GM21576 (cell line): ENCODE measurements around the gene SMIM33.
"Not testable (repeated sequence)": the region's sequence is repeated elsewhere in the genome, so short reads cannot be mapped to it uniquely, and the experiment has no call there.

Experiments
- ATAC-seq: cut with Tn5 transposase; IDR thresholded peaks from one replicate; pipeline ENCODE4 v1.9.1; 2021; ENCODE audit warnings: mild to moderate bottlenecking, moderate library complexity; ENCODE audit not compliant: unreplicated experiment

Gene SMIM33

DNA sequence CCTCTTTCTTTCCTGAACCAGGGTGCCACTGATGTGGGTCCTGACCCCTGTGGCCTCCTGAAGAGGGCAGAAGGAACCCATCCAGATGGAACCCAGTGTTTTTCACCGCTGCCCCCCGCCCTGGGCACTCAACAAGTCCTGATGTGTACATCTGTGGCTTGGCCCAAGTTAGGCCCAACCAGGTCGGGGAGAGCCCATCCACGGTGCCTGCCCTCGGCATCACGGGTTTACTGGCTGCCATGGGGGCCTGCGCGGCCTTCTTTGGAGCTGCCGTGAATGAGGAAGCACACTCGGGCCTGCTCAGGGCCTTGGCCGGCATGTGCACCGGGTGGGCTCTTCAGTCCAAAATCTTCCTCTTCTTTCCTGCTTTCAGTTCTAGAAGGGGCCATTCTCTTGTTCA is 14.0 kb upstream of the SMIM33 start:
- ATAC-seq = no peak

DNA sequence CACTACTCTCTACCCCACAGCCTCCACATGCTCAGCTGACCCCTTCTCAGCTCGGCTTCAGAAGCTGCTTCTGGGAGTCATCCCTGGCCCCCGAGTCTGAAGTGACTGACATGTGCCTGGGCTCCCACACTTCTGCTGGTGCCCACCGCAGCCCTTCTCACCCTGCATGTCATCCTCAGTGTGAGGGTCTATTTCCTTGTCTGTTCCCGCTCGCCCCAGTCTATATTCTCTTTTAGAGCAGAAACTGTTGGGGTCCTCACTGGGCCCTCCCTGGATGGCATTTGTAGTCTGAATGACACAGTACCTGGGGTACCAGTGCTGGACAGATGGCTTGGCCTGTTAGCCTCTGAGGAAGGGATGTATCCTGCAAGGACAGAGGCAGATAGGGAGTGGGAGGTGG is 13.6 kb upstream of the SMIM33 start:
- ATAC-seq = no peak

DNA sequence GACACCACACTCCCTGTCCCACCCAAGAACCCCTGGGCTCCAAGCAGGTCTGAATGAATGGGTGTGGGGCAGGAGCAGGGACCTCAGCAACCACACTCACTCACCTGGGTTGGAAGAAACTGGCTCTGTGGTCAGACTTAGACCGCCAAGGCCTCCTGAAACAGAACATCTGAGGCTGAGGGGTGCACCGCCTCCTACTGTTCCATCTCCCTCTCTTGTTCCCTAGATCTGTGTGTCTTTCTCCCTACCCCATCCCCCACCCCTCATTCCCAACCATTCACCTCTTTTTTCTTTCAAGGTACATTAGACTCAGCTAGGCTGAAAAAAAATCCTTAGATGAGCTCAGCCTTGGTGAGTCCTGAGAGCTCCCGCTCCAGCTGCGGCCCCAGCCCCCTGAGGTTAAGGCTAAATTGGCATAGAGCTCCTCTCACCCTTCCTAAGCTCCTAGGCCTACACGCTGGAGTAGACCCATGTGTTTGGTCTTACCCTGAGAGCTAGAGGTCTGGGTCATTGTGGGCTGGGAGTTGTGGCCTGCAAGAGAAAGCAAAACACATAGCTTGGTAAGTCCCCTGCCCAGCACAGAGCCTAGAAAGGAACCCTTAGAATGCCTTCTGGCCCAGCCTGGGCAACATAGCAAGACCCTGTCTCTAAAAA is 13.0 kb upstream of the SMIM33 start:
- ATAC-seq = no peak

DNA sequence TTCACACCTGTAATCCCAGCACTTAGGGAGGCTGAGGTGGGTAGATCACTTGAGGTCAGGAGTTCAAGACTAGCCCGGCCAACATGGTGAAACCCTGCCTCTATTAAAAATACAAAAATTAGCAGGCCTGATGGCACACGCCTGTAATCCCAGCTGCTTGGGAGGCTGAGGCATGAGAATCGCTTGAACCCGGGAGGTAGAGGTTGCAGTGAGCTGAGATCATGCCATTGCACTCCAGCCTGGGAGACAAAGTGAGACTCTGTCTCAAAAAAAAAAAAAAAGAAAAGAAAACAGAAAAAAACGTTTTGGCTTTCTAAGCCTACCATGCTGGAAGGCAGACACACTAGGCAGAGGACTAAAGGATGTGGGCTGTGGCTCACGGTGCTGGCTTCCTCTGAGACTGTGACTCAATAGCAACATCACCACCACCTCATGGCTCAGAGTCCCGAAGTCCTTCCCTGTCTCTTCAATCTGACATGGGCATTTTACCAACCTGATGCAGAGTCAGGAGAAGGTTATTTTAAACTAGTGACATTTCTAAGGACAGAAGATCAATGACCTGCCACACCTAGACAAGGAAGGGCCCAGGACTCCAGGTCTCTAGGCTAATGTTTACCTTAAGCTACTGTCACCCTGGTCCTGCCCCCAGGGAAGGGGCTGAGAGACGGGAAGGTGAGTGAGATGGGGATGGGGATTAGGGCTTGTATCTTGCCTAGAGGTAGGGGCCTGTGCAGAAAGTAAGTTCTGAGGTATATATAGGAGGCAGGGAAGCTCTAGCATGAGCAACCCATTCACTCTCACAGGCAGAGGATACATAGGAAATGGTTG is 12.0 kb upstream of the SMIM33 start:
- ATAC-seq = peak; percentile 67

DNA sequence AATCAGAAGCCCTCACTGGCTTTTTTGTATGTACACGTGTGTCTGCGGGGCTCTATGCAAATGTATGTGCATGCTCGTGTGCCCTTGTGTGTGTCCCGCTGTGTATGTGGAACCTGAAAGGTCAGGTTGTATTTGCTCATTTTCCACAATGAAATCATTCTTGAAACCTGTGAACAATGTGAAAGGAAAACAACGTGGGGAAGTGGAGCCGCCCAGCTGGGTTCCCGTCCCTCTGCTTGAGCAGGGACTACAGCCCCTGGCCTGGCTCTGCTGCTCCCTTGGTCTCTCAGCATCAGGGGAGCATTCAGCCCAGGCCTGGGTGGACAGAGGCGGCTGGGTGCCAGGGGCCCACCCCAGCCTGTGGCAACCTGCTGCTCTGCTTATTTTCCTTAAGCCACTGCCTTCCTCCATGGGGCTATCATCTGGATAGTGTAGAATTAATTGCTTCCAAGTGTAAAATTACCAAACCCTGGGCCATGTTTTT is 11.3 kb upstream of the SMIM33 start:
- peak; percentile 31 for ATAC-seq

DNA sequence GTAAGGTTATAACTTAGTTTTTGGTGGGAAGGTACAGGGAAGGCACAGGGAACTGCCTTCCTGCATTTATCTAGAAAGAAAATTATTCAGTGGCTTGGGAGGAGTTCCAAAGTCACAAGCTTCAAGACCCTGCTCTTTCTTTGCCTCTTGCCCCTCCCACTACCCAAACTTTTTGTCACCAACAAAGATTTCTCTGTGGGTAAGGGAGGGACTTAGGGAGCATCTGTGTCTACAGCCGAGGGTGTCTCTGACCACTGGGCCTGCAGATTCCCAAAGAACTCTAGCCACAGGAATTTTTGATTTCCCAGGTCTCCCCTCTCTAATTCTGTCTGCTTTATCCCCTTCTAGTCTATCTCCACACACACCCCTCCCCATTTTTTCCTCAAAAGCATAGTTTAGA is 10.3 kb upstream of the SMIM33 start:
- no peak for ATAC-seq

DNA sequence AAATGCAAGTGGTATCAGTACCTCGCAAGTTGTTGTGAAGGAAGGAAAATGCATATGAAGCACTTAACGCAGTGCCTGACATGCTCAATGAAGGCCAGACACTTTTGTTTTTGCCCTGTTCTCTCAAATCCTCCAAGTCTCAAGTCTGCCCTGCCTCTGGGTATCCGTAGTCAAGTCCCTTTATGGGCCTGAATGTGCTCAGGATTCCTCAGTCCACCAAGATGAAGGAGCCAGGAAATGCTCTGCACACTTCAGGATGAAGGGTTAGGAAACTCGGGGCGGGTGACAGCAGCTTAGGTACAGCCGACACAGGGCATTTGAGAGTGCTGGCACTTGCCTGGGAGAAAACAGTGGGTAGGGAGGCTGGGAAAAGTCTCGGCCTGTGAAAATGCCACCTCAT is 9.6 kb upstream of the SMIM33 start:
- ATAC-seq = no peak

DNA sequence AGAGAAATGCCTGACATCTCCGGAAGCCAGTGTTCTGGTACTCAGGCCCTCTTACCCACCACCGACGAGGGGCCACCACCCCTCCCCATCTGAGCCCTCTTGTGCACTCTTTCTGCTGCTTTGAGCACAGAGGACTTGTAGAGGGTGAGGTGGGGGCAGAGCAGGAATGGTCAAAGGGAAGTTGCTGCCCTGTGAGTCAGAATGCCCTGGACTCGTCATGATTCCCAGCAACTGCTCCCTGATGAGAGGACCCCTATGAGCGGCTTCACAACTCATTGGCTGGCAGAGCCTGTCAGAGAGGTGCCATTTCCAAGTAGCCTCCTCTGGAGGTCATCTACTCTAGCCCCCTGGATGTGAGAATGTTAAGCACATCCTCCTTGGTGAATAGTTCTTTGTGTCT is 9.1 kb upstream of the SMIM33 start:
- ATAC-seq = no peak

DNA sequence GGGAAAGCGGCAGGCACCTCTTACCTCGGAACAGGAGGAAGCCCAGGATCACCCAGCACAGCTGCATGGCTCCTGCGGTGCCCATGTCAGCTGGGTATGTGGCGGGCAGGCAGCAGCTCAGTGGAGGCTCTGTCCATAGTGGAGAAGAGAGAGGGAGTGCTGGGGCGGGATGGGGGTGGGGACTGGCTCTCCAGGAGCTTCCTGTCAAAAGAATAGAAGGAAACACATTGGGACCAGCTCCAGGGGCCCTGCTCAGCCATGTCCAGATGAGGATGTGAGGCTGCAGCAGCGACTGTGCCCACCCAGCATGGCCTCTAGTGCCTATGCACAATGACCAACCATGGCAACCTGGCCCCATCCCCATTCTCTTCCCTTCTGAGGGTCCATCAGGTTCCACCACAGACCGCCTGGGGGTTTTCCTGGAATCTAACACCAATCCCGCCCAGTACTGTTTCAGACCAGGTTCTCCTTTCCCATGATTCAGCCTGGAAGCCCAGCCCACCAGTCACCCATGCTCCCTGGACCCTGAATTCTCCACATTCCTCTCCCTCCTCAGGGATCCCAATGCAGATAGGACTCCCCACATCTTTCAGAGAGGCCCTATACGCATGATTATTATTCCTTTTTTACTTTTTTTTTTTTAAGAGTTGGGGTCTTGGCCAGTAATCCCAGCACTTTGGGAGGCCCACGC is 8.1 kb upstream of the SMIM33 start, which contains the start of gene ECSCR:
Gene ECSCR, minus strand, starts transcription at position 158 of the 691 bp plus-strand sequence. Its CDS starts 73 bp downstream, at position 85.
- ATAC-seq = no peak

DNA sequence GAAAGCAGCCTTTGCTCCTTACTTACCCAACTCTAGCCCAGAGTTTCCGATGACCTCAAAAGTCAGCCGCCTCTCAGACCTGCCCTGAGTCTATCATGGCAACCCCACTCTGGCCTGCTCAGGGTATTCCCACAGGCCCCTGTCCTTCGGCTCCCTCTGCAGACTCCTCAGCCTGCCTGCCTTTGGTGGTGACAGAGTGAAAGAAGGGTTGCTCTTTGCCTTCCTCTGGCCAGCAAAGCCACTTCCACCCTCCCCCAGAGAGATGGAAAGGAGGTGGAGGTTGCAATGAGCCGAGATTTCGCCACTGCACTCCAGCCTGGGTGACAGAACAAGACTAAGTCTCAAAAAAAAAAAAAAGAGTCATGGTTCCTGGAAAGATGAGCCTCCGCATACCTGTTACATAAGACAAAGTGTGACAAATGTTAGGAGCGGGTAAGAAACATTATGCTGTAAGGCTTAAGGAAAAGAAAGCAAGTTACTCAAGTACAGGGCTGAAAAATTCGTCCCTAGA is 2.3 kb upstream of the SMIM33 start:
- ATAC-seq = no peak

DNA sequence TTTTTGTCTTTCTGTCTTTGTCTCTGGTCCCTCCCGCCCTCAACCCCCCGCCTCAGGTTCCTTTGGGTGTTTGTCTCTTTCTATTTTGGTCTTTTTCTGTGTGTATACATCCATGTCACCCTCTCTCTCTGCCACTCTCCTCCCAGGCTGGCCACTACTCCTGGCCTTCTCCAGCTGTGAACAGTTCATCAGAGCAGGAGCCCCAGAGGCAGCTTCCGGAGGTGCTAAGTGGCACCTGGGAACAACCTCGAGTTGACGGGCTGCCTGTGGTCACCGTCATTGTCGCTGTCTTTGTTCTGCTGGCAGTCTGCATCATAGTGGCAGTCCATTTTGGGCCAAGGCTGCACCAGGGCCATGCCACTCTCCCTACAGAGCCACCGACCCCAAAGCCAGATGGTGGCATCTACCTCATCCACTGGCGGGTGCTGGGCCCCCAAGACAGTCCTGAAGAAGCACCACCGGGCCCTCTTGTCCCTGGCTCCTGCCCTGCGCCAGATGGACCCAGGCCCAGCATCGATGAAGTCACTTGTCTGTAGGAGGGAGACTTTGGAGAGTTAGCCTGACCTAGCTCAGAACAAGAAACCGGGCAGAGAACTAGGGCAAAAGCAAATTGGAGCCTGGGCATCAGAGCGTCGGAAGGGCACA is 1.7 kb downstream of the SMIM33 start:
- no peak for ATAC-seq

DNA sequence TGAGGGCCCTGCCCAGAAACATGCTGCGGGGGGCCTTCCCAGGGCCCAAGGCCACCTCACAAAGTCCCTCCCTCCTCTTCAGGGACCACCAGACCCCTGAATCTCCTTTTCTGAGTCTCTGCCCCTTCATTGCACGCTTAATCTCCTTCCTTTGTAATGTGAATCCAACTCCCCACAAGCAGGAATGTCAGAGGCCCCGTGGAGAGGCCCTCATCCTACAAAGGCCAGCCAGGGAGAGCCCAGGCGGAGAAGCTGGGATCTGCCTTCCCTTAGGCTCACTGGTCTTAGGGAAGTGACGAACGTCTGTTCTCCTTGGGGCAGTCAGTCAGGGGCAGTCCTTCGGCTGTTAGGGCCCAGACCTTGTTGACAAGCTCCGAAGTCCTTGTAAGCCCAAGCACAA is 2.3 kb downstream of the SMIM33 start:
- no peak for ATAC-seq

DNA sequence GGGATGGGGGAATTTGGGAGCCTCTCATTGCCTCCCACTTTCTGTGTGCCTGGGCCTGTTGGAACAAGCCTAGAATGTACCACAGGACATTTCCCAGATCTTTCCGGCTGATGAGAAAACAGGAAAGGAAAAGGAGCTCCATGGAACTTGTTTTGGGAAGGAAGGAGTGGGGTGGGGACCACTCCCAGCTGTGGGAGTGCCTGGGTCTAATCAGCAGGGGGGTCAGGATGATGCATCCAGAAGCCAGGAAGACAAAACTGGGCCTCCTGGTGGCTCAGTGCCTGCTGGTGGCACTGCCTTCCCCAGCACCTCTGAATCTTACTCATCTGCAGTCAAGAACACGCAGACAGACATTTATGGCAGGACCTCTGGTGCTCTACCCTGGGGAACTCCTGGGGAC is 2.8 kb downstream of the SMIM33 start:
- ATAC-seq = no peak

DNA sequence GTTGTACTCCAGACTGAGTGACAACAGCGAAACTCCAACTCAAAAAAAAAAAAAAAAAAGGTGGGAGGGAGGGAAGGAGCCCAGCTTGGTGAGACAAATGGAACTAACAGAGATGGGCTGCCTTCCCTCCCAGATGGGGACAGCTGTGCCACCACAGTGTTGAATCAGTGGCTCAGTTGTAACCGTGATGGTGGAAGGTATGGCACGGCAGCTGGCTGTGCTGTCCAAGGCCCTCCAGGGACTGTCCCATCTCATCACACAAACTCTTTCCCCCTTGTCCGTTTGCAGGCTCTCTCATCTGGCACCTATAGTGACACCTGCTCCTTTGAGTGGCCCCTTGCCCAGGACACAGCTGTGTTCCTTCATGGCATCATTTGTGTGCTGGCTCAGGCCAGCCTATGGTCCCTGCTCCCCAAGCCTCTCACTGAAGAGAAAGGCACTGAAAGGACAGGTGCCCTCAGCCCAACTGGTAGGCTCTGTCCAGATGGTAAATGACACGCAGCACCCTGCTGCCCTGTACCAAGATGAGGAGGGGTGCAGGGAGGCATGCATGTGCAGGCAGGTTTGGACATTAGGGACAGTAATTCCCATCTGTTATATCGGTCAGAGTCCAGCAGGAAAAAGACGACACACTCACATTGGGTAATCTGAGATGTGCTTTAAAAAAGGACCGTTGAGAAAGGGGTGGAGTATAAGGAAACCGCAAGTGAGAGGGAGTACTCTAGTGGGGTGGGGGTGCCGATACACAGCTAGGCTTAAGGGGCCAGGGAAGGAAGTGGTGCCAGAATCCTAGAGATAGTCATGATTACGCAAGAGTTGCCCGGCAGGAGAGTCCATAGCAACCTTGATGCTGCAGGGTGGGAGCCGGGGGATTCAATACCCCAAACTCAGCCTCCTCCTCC is 4.3 kb downstream of the SMIM33 start:
- no peak for ATAC-seq

DNA sequence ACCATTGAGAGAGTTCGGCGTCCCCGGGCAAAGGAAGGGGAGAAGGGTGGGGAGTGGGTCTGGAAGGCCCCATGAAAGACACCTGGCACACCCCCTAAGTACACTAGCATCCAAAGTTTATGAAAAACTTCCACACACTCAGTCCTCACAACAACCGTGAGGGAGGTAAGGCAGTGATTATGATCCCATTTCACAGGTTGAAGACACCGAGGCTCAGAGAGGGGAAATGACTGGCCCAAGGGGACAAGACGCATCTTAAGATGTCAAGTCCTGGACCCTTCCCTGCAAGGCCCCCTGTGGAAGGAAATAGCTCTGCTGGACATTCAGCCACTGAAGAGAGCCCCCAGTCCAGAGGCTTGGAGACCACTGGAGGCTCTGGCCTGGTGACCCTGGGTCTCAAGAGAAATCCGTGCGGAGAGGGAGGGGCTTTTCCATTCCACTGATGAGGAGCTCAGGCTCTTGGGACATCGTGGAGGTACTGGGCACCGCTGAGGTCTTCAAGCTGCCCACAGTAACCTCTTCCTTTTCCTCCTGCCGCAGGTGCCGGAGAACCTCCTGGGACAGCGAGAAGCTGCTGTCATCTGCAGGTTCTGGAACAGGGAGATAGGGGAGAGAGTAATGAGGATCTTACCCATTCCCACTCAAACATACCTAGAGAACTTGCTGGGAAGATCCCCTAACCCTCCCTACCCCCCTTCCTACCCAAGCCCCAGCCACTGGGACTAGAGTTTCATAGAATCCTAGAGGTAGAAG is 5.2 kb downstream of the SMIM33 start:
- ATAC-seq = no peak

DNA sequence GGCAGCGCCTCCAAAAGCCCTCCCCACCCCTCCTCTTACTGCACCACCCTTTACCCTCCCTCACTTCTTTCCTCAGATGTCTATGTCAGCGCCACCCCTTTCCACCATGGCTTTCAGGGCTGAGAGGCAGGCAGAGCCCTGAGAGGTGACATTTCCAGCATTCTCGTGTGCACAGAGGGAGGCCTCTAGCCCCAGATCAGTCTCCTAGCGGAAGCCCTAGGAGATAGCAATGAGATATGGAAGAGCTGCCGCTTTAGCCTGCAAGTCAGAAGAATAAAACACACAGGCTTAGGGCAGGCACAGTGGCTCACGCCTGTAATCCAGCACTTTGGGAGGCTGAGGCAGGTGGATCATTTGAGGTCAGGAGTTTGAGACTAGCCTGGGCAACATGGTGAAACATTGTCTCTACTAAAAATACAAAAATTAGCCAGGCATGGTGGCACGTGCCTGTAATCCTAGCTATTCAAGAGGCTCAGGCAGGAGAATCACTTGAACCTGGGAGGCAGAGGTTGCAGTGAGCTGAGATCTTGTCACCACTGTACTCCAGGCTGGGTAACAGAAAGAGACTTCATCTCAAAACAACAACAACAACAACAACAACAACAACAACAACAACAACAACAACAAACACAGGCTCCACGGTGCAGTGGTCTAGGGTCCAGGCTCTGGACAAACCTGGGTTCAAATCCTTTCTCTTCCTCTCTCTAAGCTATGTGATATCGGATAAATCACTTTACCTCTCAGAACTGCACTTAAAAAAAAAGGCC is 8.0 kb downstream of the SMIM33 start:
- ATAC-seq = not testable (repeated sequence)

DNA sequence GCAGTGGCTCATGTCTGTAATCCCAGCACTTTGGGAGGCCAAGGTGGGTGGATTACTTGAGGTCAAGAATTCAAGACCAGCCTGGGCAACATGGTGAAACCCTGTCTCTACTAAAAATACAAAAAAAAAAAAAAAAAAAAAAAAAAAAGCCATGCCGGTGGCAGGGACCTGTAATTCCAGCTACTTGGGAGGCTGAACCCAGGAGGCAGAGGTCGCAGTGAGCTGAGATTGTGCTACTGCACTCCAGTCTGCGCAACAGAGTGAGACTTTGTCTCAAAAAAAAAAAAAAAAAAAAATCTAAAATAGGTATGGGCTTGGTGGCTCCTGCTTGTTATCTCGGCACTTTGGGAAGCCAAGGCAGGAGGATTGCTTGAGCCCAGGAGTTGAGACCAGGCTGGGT is 8.9 kb downstream of the SMIM33 start:
- ATAC-seq = not testable (repeated sequence)

DNA sequence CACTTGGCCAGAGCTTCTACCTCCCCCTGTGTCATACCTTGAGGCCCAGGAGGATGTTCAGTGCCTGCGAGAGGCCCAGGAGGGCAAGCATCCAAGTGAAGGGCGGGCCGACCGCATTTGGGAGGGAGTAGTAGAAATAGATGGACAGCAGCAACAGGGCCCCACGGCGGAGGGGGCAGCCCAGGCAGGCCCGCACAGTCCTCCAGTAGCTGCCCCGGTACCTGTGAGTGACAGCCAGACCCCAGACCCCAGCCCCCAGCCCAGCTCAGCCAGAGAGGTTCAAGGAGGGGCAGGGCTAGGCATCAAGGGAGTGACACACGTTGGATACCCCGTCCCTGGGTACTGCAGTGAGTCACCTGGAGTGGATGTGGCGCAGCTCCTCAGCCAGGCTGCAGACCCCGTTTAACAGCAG is 10.3 kb downstream of the SMIM33 start:
- ATAC-seq = no peak
